Stimulated activated CD8-positive, alpha-beta memory T cell treated with anti-CD3 and anti-CD28 coated beads, Interleukin-12 subunit alpha, Interleukin-12 subunit beta, amount 100 ng/mL, for 1 hour (primary cell): ENCODE data around the gene KIRREL3.

Source experiments
- DNase-seq: peaks from one replicate; pipeline ENCODE4 v3.0.0-alpha.2; 2020; ENCODE audit warnings: low read depth

The KIRREL3 gene

GRCh38 chr11:126599217-126599897 lies 401.2 kb downstream of the KIRREL3 start:
- DNase-seq: no peak

GRCh38 chr11:126598344-126599216 lies 402.0 kb downstream of the KIRREL3 start:
- DNase-seq: no peak

DNA sequence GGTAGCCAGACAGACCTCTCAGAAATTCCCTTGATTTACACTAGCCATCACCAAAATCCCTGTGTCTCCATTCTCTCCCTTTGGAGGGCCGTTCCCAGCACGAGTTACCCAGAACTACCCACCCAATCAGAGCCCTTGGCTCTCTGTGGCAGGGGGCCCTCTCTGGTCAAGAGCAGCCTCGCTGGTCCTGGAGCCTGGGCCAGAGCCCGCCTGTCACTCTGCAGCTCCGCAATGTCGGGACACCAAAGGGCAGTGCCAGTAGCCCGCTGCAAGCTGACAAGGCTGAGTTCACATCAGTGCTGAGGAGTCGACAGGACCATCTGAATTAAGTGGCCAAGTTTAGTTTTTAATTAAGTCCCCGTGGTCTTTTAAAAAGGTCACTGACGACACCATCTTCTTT lies 403.5 kb downstream of the KIRREL3 start:
- DNase-seq: no peak

- DNase-seq: no peak
Observed at GRCh38 chr11:126596474-126596873, 404.1 kb downstream of the KIRREL3 start.

DNA sequence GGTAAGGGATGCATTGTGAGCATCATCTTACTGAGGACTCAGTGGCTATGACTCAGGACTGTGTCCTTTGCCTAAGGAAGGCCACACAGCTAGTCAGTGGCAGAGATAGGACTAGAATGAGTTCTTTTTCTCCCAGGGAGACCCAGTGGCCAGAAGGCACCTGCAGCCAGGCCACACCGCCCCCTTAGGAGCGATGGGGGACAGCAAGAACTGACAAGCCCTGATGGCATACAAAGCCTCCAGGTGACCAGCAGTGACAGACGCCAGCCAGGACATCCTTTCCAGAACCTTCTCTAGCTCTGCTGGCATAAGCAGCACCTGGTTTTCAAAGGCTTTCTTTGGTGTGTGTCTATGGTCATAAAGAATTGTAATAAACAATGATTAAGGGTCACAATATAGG lies 405.0 kb downstream of the KIRREL3 start:
- no peak for DNase-seq

GRCh38 chr11:126594921-126595367 lies 405.6 kb downstream of the KIRREL3 start:
- no peak for DNase-seq

DNA sequence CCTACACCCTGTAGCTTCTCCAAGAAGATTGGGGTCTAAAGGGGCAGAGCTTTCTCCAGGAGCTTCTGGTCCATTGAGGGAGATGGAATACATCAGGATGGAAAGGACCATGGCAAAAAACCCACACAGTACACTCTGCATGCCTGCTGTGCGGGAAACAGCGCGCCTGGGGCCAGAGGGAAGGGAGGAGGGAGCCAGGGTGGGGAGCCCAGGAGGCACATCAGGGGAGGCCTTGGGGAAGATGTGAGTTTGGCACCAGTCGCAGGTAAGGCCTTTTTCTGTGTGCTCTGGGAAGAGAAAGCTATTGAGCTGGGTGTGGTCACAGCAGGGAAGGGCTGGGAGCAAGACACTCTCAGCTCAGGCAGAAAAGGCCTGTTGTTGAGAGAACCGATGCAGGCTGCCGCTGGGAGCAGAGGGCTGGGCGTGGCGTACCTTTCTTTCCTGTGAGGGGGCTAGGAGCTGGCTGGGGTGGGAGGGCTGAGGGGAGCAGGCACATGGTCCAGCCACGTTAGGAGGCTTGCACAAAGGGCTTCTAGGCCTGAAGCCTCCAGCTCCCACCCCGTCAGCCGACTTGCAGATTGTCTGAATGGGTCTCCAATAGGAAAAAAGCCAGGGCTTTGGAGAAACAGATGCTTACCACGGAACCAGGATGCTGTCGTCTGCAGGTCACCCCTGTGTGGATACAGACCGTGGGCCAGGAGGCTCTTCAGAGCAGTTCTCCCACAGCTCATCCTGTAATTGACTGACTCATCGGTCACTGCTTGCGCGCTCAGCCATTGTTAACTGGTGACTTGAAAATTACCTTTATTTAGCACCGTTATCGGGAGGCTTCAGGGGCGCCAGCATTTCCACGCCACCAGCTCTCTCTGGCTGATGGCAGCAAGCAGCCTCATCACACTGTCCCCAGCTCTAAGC lies 407.8 kb downstream of the KIRREL3 start:
- no peak for DNase-seq

GRCh38 chr11:126591966-126592489 lies 408.5 kb downstream of the KIRREL3 start:
- no peak for DNase-seq

GRCh38 chr11:126589492-126589803 lies 411.1 kb downstream of the KIRREL3 start:
- no peak for DNase-seq

DNA sequence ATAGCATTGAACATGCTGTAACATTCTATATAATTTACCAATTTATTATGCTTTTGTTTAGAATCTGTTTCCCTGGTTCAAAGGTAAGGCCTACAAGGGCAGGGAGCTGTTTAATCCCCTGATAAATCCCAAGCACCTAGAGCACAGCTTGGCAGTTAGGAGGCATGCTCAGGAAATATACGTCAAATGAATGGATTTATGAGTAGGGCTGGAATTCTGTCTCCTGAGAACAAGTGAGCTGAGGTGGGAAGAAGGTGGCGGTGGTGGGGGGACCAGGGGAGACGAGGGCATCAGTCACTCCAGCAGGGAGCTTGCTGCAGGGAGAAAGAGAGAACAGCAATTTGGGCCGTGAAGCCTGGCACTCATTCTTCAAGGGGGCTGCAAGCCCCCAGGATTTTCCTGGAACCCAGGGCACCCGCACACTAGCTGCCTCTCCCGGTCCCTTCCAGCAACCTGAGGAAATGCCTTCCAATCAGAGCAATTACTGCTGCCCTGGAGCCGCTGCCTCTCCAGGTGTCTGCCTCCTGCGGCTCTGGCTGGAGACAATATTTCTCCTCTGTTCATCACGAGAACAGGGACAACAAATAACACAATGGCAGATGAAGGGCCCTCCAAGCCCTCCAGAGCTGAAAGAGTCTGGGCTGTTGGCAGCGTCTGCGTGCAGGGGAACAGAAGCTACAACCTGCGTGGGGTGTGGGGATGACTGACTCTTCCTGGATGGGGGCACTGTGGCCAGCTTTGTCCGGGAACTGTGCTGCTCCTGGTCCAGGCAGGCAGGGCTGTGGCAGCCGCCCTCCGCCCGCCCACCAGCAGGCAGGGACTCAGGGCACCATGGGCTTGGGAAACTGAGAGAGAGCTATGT lies 411.7 kb downstream of the KIRREL3 start:
- no peak for DNase-seq

- DNase-seq: no peak
Observed at GRCh38 chr11:126587541-126587940, 413.0 kb downstream of the KIRREL3 start.

GRCh38 chr11:126585774-126586491 lies 414.6 kb downstream of the KIRREL3 start:
- no peak for DNase-seq

DNA sequence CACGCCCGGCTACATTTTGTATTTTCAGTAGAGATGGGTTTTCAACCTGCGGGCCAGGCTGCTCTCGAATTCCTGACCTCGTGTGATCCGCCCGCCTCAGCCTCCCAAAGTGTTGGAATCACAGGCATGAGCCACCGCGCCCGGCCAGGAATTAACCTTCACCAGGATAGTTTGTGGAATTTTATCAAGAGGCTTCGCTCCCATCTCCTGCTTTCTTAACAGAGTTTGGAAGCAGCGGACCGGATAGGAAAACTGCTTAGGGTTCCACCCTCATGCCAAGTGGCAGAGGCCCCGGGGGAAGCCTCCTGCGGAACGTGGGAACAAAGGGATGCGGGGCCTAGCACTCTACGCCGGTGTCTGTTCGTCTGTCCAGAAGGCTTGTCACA lies 415.2 kb downstream of the KIRREL3 start:
- DNase-seq: no peak

GRCh38 chr11:126583594-126584427 lies 416.8 kb downstream of the KIRREL3 start:
- DNase-seq: no peak

- DNase-seq: no peak
Observed at GRCh38 chr11:126583101-126583500, 417.5 kb downstream of the KIRREL3 start.

DNA sequence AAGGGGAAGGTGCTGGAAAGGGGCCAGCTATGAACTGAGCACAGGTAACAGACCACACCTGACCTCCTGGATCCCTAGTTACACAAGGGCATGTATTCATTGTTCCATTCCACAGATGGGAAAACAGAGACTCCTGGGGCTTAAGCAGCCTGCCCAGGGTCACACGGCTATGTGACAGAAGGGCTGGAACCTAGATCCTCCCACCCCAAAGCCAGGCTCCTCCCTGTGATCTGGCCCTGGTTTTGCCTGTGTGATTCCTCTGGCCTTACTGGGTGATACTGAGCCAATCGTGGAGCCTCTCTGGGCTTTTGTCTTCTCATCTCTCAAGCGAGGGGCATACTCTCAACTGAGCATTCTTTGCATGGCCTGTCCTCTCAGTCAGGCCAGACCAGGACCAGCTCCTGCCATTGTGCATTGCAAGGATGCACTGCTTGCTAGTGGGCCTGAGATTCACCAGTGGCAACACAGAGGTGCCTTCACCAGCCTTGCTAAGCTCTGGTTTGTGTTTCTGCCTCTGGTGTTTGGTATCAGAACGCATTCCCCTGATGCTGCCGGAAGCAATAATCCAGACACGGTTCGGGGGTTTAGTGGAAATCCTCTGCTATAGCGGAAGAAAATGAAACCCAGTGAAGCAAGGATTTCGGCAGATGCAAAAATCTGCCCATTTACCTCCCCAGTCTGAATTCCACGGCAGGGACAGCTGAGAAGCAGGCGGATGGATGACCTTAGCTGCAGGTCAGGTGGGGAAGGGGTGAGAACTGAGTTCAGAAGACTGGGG lies 418.5 kb downstream of the KIRREL3 start:
- DNase-seq: no peak

- no peak for DNase-seq
Observed at GRCh38 chr11:126578426-126578825, 422.1 kb downstream of the KIRREL3 start.

DNA sequence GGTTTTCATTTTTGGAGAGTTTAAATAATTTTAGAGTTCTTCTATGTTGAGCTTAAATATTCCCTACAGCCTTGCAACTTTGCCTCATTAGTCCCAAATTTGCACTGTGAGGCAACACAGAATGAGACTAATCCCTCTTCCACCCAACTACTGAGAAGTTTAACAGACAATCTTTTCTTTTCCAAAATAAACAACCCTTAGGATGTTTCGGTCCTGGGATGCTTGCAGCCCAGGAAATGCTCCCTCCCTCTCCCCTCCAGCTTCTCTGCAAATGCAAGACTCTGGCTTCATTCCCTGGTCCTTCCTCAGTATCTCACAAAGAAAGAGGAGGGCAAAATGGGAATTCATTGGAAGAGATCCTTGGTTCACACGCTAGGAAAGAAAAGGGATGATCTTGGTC lies 422.5 kb downstream of the KIRREL3 start:
- no peak for DNase-seq

DNA sequence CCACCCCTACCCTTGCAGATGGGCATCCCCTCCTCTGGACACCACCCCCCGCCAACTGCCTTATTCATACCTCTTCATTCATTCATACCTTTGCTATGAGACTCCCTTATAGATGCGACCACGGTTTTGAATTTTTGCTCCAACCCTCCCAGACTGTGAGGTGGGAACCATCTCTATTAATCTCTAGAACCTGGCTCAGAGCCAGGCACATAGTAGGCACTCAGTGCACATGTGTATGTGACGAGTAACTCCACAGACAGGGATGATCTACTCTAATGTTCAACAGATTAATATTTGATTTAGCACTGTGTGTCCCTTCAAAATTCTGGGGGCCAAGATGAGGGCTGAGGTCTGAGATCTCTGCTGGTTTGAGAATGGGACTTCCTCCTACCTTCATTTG lies 424.7 kb downstream of the KIRREL3 start:
- no peak for DNase-seq
